Lower leg skin (tissue), 4 donors: ENCODE data around the gene RIMS4. TPM values are rescaled to one million over a fixed set of nuclear protein-coding genes. Genes with fewer than 3 reads are reported as not detected.

Experiments used
- DNase-seq, 2 donors: peaks; one replicate each; pipeline ENCODE4 v3.0.0-alpha.2; 2019; ENCODE audit warnings: low spot score in 2 of 2
- H3K4me3 ChIP-seq: fragments of 200-600 bp; sonication (generic); 2 replicates; pipeline ENCODE4 v1.5.1; 2017; ENCODE audit warnings: mild to moderate bottlenecking, low read depth; ENCODE audit not compliant: poor library complexity, severe bottlenecking
- CTCF ChIP-seq, 3 donors: fragments of 450-650 bp; IDR thresholded peaks; one replicate each; pipeline ENCODE4 v1.5.1; 2016; ENCODE audit warnings: antibody characterized with exemption in 3 of 3, mild to moderate bottlenecking in 3 of 3, moderate library complexity in 2 of 3
- POLR2A ChIP-seq, 2 donors: fragments of 450-650 bp; IDR thresholded peaks; one replicate each; pipeline ENCODE4 v1.6.1; 2016 to 2017; ENCODE audit warnings: antibody characterized with exemption in 2 of 2, mild to moderate bottlenecking in 1 of 2, moderate library complexity in 1 of 2
- WGBS, 2 donors: methylation state at CpG; one replicate each; pipeline ENCODE4 v1.1.5; 2018; 5-methylcytosine and 5-hydroxymethylcytosine counted together
- intact Hi-C: fragments of 100-400 bp; cut with DNase I; formaldehyde crosslinking; loops from one replicate; pipeline ENCODE4 v1.15.0; 2023; ENCODE audit warnings: low total_unique reads
- total RNA-seq, 4 donors: library from RNA; depleted of rRNA; stranded (reverse); fragments of >200 nt; gene quantifications; one replicate each; pipeline ENCODE4 v1.1.0, GENCODE V29; 2016

RIMS4 gene
- total RNA-seq, 4 donors from 2014 or later, result 0.12 to 0.91 (median 0.39) TPM; not detected in 1

- no peak overlapping the region for H3K4me3 ChIP-seq
- WGBS, 2 donors, result 85 to 92% methylated on average over 8 of the region's 8 CpGs
- intact Hi-C loops, result no loop called here
- TF ChIP-seq CTCF (IDR thresholded peaks at IDR 0.05) (no peak), POLR2A (IDR thresholded peaks at IDR 0.05) (no peak)
- no peak for DNase-seq
These were observed 9.8 kb downstream of the RIMS4 start for GRCh38 chr20:44800391-44801046.

GRCh38 chr20:44799691-44800090 lies 10.7 kb downstream of the RIMS4 start:
- H3K4me3 ChIP-seq, result no peak overlapping the region
- intact Hi-C loops, result no loop called here
- TF ChIP-seq POLR2A (IDR thresholded peaks at IDR 0.05) (no peak), CTCF (IDR thresholded peaks at IDR 0.05) (no peak)
- 88 to 96% methylated on average over 5 of the region's 5 CpGs for WGBS, 2 donors
- DNase-seq, result no peak

- TF ChIP-seq POLR2A (IDR thresholded peaks at IDR 0.05), result no peak
- DNase-seq, result no peak
- WGBS, 2 donors, result 81 to 86% methylated on average over 3 of the region's 3 CpGs
- intact Hi-C loops, result no loop called here
- H3K4me3 ChIP-seq, result no peak overlapping the region
These were observed 13.4 kb downstream of the RIMS4 start for GRCh38 chr20:44796758-44797457.

GRCh38 chr20:44796311-44796710 lies 14.0 kb downstream of the RIMS4 start:
- no peak overlapping the region for H3K4me3 ChIP-seq
- no peak for TF ChIP-seq CTCF (IDR thresholded peaks at IDR 0.05)
- no peak for TF ChIP-seq POLR2A (IDR thresholded peaks at IDR 0.05)
- DNase-seq, result no peak
- intact Hi-C loops, result no loop called here

GRCh38 chr20:44795836-44796235 lies 14.5 kb downstream of the RIMS4 start:
- H3K4me3 ChIP-seq, result no peak overlapping the region
- intact Hi-C loops, result no loop called here
- 52 to 58% methylated on average over 4 of the region's 4 CpGs for WGBS, 2 donors
- DNase-seq, result no peak
- TF ChIP-seq POLR2A (IDR thresholded peaks at IDR 0.05), result no peak
- no peak for TF ChIP-seq CTCF (IDR thresholded peaks at IDR 0.05)

GRCh38 chr20:44792796-44793195 lies 17.6 kb downstream of the RIMS4 start:
- WGBS, 2 donors, result 77 to 83% methylated on average over 7 of the region's 7 CpGs
- H3K4me3 ChIP-seq, result no peak overlapping the region
- DNase-seq, result no peak
- TF ChIP-seq CTCF (IDR thresholded peaks at IDR 0.05), result no peak
- no peak for TF ChIP-seq POLR2A (IDR thresholded peaks at IDR 0.05)
- intact Hi-C loops, result no loop called here
